SH-SY5Y (cell line): ENCODE results near the gene RPL22L1.

Experiments used
- GATA2 ChIP-seq: IDR thresholded peaks from 2 replicates; pipeline ENCODE4 v1.6.1; 2011; ENCODE audit warnings: mild to moderate bottlenecking, low read depth, low read length
- GATA3 ChIP-seq: IDR thresholded peaks from 2 replicates; pipeline ENCODE4 v1.6.1; 2011; ENCODE audit warnings: low read depth, mild to moderate bottlenecking, low read length, moderate library complexity

The RPL22L1 gene

DNA sequence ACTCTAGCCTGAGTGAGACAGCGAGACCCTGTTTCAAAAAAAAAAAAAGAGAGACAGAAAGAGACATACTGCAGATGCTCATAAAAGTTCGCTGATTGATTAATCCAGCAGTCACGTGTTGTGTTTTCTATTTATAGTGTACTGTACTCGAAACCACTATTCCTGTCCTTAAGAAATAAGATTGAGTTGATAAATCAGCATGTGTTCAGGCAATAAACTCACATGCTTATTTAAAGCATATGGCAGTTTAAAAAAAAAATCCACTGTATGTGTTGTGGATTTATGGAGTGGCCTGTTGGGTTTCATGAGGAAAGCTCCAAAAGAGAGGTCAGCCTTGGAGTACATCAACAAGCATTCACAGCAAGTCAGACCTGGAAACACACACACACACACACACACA, 17.7 kb downstream of the RPL22L1 start:
- TF ChIP-seq GATA3 (no peak), GATA2 (no peak)

DNA sequence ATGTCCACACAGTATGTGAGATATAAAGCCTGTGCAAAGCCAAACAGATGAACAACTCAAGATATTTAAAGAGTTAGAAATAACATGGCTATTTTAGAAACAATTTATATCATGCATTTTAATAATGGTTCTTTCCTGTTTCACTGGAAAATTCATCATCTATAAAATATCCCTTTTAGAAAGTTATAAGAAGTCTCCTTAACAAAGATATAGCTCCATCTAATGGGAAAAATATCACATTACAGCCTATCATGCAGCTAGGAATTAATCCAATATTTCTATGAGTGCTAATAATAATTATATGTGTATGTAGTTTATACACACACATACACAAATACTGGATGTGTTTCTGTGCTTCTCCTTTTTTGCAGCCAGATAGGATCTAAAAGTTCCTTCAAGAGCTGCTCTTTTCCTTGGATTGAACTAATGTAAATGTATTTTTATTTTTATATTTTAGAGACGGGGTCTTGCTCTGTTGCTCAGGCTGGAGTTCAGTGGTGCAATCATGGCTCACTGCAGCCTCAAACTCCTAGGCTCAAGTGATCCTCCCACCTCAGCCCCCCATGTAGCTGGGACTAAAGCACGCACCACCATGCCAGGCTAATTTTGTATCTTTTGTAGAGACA, 21.6 kb downstream of the RPL22L1 start:
- TF ChIP-seq GATA2: no peak

- no peak for TF ChIP-seq GATA3
- TF ChIP-seq GATA2: no peak
Observed at GRCh38 chr3:170844377-170844776, 25.6 kb downstream of the RPL22L1 start.

- peak; percentile 24; the same call in 1 of the 2 replicates for TF ChIP-seq GATA2
- TF ChIP-seq GATA3: no peak
Observed at GRCh38 chr3:170840291-170840859, 29.6 kb downstream of the RPL22L1 start.

DNA sequence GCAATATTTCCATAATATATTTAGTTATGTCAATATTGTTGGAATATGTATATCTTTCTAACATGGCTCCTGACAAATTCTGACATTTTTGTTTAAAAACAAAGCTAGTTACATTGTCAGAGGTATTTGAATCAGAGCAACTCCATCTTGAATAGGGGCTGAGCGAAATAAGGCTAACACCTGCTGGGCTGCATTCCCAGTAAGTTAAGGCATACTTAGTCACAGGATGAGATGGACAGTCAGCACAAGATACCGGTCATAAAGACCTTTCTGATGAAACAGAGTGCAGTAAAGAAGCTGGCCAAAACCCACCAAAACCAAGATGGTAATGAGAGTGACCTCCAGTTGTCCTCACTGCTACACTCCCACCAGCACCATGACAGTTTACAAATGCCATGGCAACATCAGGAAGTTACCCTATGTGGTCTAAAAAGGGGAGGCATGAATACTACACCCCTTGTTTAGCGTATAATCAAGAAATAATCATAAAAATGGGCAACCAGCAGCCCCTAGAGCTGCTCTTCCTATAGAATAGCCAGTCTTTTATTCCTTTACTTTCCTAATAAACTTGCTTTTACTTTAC, 30.4 kb downstream of the RPL22L1 start:
- TF ChIP-seq GATA3 (no peak), GATA2 (no peak)

GRCh38 chr3:170836491-170836890, 33.5 kb downstream of the RPL22L1 start:
- no peak for TF ChIP-seq GATA3
- TF ChIP-seq GATA2: no peak

- TF ChIP-seq GATA2: no peak
- no peak for TF ChIP-seq GATA3
Observed at GRCh38 chr3:170835336-170835735, 34.7 kb downstream of the RPL22L1 start.

GRCh38 chr3:170830580-170830979, 39.4 kb downstream of the RPL22L1 start:
- TF ChIP-seq GATA2: no peak
- TF ChIP-seq GATA3: no peak

DNA sequence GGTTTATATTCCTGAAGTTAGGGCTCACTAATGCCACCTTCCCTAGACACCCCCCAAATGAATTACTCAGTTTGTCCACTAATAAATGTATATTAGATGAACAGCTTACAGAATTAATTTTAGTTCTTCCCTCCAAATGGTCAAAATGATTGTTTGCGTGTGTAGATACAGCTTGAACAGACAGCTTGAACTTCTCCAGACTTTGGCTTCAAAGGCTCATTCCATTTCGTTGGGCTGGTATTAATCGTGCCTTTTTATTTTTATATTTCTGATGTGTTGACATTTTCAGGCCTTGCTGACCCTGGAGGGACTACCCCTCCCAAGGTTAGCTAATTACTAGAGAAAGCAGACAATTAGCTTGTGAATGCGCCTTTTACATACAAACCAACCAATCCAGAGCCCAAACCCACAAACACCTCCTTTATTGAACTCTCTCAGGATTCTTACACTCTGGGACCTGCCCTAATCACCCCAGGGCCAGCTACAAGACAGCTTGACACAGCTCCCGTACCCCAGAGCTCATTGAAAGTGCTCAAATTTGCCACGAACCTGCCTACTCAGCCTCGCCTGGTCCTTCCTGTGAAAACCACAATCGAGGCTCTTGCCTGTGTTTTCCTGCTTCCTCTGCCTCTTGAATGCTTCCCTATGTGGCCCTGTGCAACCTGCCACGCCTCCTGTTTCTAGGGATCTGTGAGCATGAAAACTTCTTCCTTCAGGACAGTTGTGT, 40.3 kb downstream of the RPL22L1 start:
- TF ChIP-seq GATA3 (no peak), GATA2 (no peak)

GRCh38 chr3:170826047-170826446, 43.9 kb downstream of the RPL22L1 start:
- no peak for TF ChIP-seq GATA3
- no peak for TF ChIP-seq GATA2

DNA sequence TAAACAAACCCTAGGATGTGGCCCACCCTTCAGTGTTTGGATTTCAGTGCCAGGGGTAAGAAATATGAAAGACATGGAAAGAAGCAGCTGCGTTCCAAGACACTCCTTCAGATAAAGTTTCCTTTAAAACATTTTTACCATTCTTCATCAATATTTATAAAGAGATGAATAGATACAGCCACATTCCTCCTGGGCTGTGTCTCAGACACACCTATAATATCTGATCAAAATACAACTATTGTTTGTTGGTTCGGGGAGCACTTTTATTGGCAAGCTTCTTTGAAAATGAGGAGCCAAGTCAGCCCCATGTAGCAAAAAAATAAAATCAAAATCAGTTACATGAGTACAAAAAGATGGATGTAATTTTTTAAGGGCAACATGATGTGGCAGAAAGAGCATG, 53.2 kb downstream of the RPL22L1 start:
- TF ChIP-seq GATA3 (no peak), GATA2 (no peak)

DNA sequence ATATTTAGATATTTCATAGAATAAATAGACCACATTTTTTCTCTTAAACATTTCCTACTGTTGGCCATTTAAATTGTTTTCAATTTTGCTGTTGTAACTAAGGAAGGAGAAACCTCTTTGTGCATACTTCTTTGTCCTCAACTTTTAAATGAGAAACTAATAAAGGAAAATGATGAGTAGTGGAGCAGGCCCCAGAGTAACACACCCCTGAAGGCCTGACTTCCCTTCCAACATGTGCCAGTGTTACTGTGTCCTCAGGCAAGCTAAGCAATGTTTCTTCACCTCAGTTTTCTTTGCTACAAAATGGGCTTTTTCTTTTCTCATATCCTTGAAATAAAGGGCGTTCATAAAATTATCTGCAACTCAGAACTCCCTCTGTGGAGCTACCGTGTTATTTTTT, 53.7 kb downstream of the RPL22L1 start:
- TF ChIP-seq GATA3 (no peak), GATA2 (no peak)

GRCh38 chr3:170815936-170816335, 54.1 kb downstream of the RPL22L1 start:
- no peak for TF ChIP-seq GATA3
- no peak for TF ChIP-seq GATA2

DNA sequence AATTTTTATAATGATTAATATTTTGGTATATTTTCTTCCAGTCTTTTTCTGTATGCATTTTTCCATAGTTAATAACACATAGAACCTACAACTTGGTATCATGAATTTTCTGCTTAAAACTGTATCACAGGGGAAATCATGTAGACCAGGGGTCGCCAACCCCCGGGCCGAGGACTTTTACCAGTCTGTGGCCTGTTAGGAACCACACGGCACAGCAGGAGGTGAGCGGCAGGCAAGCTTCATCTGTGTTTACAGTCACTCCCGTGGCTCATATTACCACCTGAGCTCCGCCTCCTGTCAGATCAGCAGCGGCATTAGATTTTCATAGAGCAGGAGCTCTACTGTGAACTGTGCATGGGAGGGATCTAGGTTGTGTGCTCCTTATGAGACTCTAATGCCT, 54.7 kb downstream of the RPL22L1 start:
- no peak for TF ChIP-seq GATA2
